Activated B cell treated with CpG ODN at 0.5 μM for 24 hours (primary cell): ENCODE results near the gene SAMD14. TPM values are rescaled to one million over a fixed set of nuclear protein-coding genes. Genes with fewer than 3 reads are reported as not detected.

ENCODE experiments used
- ATAC-seq: fragments of 200-7000 bp; cut with Tn5 transposase; one replicate; pipeline ENCODE4 v1.10.0; 2021; ENCODE audit warnings: low read depth, mild to moderate bottlenecking, moderate library complexity
- CTCF ChIA-PET: fragments of 350-600 bp; sonication (Branson Sonifier 250); formaldehyde crosslinking; loops from one replicate; lab custom pipeline; 2021; ENCODE audit warnings: antibody characterized with exemption; lab: Charles Lee
- POLR2A ChIA-PET: fragments of 350-600 bp; sonication (Branson Sonifier 250); formaldehyde crosslinking; loops from one replicate; lab custom pipeline; 2021; ENCODE audit warnings: antibody characterized with exemption; lab: Charles Lee
- DNase-seq: peaks from one replicate; pipeline ENCODE4 v3.0.0; 2022
- H3K27ac Mint-ChIP-seq: one replicate; pipeline ENCODE4 v1.8.0; 2020; ENCODE audit warnings: mixed read lengths
- H3K27me3 Mint-ChIP-seq: one replicate; pipeline ENCODE4 v1.8.0; 2021; ENCODE audit warnings: mixed read lengths
- H3K36me3 Mint-ChIP-seq: one replicate; pipeline ENCODE4 v1.8.0; 2021; ENCODE audit warnings: low read depth, mixed read lengths
- H3K4me1 Mint-ChIP-seq: one replicate; pipeline ENCODE4 v1.8.0; 2021; ENCODE audit warnings: mixed read lengths
- H3K4me3 Mint-ChIP-seq: one replicate; pipeline ENCODE4 v1.8.0; 2020; ENCODE audit warnings: mild to moderate bottlenecking, mixed read lengths
- H3K9me3 Mint-ChIP-seq: one replicate; pipeline ENCODE4 v1.8.0; 2020; ENCODE audit warnings: mixed read lengths
- intact Hi-C: fragments of 100-400 bp; cut with micrococcal nuclease; formaldehyde crosslinking; loops from one replicate; pipeline ENCODE4 v1.15.1; 2024
- total RNA-seq: library from RNA; stranded (reverse); gene quantifications from 2 replicates; pipeline ENCODE4 v1.2.3, GENCODE V29; 2022
- TF ChIP-seq, protein P1 (sequence below): fragments of 200-600 bp; IDR thresholded peaks from one replicate; pipeline ENCODE4 v1.8.0; 2022; ENCODE audit warnings: antibody characterized with exemption, mild to moderate bottlenecking

SAMD14 gene
- total RNA-seq, 1 donor from 2014 or later = 4.7 TPM

DNA sequence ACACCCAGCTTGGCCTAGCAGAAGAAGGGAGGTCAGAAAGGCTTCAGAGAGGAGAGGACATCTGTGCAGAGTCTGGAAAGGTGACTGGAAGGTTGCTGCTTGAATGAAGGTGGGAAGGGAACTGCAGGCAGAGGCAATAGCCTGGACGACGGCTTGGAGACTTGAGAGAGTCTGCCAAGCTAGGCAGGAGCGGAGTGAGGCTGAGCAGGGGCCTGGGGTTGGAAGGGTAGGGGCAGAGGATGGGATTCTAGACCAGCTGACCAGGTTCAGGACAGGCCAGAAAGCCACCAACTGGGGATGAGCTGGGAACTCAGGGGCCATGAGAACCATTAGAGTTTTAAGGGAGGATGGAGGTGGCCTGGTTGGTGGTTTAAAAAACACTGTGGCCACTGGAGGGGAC, 35.5 kb upstream of the SAMD14 start:
- H3K27me3 Mint-ChIP-seq = no peaks in the 10 kb centered on the region
- CTCF ChIA-PET = interaction anchor here (0.6 to 1.1 kb wide), 3 partner anchors 17 to 48 kb away, joined by 3 to 6 read pairs (median 3); no protein-coding TSS in a partner anchor
- no peak overlapping the region for H3K27ac Mint-ChIP-seq
- intact Hi-C loops = loop anchor here (10.0 kb wide), 1 partner anchor 141 kb away; no protein-coding TSS in a partner anchor
- POLR2A ChIA-PET = interaction anchor here (0.7 to 1.0 kb wide), 3 partner anchors 14 to 133 kb away, joined by 3 to 5 read pairs (median 3); no protein-coding TSS in a partner anchor
- DNase-seq = no peak
- H3K9me3 Mint-ChIP-seq = no peaks in the 10 kb centered on the region
- no peaks in the 10 kb centered on the region for H3K36me3 Mint-ChIP-seq
- ATAC-seq = no peak
- no peak overlapping the region for H3K4me3 Mint-ChIP-seq
- peaks cover 58% of the 10 kb centered on the region for H3K4me1 Mint-ChIP-seq
- TF ChIP-seq, protein P1, sequence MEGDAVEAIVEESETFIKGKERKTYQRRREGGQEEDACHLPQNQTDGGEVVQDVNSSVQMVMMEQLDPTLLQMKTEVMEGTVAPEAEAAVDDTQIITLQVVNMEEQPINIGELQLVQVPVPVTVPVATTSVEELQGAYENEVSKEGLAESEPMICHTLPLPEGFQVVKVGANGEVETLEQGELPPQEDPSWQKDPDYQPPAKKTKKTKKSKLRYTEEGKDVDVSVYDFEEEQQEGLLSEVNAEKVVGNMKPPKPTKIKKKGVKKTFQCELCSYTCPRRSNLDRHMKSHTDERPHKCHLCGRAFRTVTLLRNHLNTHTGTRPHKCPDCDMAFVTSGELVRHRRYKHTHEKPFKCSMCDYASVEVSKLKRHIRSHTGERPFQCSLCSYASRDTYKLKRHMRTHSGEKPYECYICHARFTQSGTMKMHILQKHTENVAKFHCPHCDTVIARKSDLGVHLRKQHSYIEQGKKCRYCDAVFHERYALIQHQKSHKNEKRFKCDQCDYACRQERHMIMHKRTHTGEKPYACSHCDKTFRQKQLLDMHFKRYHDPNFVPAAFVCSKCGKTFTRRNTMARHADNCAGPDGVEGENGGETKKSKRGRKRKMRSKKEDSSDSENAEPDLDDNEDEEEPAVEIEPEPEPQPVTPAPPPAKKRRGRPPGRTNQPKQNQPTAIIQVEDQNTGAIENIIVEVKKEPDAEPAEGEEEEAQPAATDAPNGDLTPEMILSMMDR = no peak

DNA sequence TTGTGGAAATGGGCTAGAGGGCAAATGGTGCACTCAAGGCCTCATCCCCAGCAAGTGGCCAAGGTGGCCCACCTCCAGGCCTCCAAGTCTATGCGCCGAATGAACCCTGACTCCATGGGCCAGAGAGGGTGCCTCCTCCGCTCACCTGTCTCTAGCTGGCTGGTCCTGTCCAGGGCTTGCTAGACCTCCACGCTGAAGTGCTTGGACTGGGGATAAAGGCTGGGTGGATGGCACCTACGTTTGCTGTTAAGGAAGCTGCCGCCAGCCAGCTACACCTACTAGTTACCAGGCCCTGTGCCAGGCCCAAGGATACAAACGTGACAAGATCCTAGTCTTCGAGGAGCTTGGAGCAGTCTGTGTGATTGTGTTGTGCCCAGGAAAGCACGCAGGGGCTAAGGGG, 35.1 kb upstream of the SAMD14 start:
- TF ChIP-seq, protein P1 = no peak
- POLR2A ChIA-PET = interaction anchor here (0.7 to 1.0 kb wide), 3 partner anchors 13 to 133 kb away, joined by 3 to 5 read pairs (median 3); no protein-coding TSS in a partner anchor
- Mint-ChIP-seq H3K9me3 (no peaks in the 10 kb centered on the region), H3K4me3 (no peak overlapping the region), H3K27ac (no peak overlapping the region), H3K4me1 (peaks cover 58% of the 10 kb centered on the region), H3K27me3 (no peaks in the 10 kb centered on the region), H3K36me3 (no peaks in the 10 kb centered on the region)
- ATAC-seq (no peak), DNase-seq (no peak)
- intact Hi-C loops = loop anchor here (10.0 kb wide), 1 partner anchor 140 kb away; no protein-coding TSS in a partner anchor
- CTCF ChIA-PET = interaction anchor here (0.6 to 1.1 kb wide), 3 partner anchors 17 to 48 kb away, joined by 3 to 6 read pairs (median 3); no protein-coding TSS in a partner anchor

DNA sequence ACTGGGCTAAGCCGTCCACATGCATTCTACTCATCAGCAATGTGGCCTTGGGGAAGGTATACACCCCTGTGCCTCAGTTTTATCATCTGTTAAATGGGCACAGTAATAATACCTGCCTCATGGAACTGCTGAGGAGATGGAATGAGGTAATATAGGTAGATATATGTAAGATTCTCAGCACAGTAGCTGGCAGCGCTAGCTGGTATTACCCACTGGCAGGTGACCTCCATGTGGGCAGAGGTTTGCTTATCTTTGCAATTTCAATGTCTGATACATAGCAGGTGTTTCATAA, 34.7 kb upstream of the SAMD14 start:
- ATAC-seq (no peak), DNase-seq (no peak)
- CTCF ChIA-PET = interaction anchor here (0.7 kb wide), 1 partner anchor 36 kb away, joined by 3 read pairs; no protein-coding TSS in a partner anchor
- H3K27ac Mint-ChIP-seq = peak overlapping the region; percentile 65
- TF ChIP-seq, protein P1 = no peak
- no peaks in the 10 kb centered on the region for H3K27me3 Mint-ChIP-seq
- H3K9me3 Mint-ChIP-seq = no peaks in the 10 kb centered on the region
- no peak overlapping the region for H3K4me3 Mint-ChIP-seq
- intact Hi-C loops = loop anchor here (10.0 kb wide), 1 partner anchor 140 kb away; no protein-coding TSS in a partner anchor
- POLR2A ChIA-PET = interaction anchor here (1.0 kb wide), 2 partner anchors 13 to 16 kb away, joined by 3 to 5 read pairs; no protein-coding TSS in a partner anchor
- H3K4me1 Mint-ChIP-seq = peaks cover 58% of the 10 kb centered on the region
- no peaks in the 10 kb centered on the region for H3K36me3 Mint-ChIP-seq

DNA sequence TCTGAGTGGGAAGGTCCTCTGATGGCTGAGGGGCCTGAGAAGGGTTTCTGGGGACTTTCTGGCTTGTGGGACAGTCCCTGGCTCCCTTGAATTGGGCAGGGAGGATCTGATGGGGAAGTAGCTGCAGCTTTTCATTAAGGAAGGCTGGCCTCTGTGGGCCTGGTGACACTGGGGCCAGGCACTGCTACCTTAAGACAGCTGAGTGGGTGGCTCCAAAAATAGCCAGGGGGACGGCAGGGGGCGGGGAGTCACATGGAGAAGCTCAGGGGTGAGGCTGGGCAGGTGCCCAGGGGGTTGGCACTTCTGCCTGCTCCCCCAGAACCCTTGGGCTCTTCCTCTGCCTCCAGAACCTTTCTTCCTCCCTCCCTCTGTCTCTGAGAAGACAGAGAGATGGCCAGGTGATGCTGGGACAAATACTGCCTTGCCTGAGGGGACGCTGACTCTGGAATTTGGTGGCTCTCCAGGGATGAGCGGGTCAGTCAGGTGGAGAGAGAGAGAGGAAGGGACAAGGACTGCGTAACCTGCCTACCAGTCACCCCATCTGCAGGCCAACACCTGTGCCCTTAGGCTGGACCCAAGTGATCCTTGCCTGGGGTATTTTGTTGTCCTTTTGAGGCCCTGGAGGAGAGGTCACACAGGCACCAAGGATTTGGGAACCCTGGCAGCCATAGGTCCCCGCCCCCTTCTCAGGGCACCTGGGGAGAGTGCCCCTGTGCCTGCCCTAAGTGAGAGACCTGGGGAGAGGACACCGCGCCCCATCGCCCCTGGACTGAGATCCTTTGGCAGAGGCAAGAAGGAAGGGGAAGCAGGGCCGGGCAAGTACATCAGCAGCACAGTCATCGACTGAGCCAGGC, 34.1 kb upstream of the SAMD14 start:
- Mint-ChIP-seq H3K9me3 (no peaks in the 10 kb centered on the region), H3K36me3 (no peaks in the 10 kb centered on the region), H3K4me3 (peak overlapping the region; percentile 57), H3K4me1 (peaks cover 54% of the 10 kb centered on the region), H3K27ac (peak overlapping the region; percentile 65), H3K27me3 (no peaks in the 10 kb centered on the region)
- peak; percentile 43 for ATAC-seq
- ChIA-PET POLR2A (interaction anchor here (0.6 to 1.5 kb wide), 11 partner anchors 9 to 197 kb away, joined by 3 to 17 read pairs (median 5); partner anchors contain the start of gene PPP1R9B), CTCF (interaction anchor here (0.9 to 1.5 kb wide), 7 partner anchors 12 to 70 kb away, joined by 3 to 14 read pairs (median 5); partner anchors contain the start of gene PDK2)
- TF ChIP-seq, protein P1 = no peak
- intact Hi-C loops = loop anchor here (10.0 kb wide), 1 partner anchor 139 kb away; no protein-coding TSS in a partner anchor
- DNase-seq = no peak
